PC-3 (cell line): ENCODE data around the gene DDI2. TPM values are rescaled to one million over a fixed set of nuclear protein-coding genes. Genes with fewer than 3 reads are reported as not detected.
A peak's percentile ranks its signal among the peaks of the same experiment; 100 is the strongest.

Experiments used
- ATAC-seq: fragments of 200-7000 bp; cut with Tn5 transposase; 2 replicates; pipeline ENCODE4 v1.9.1; 2020; ENCODE audit warnings: mild to moderate bottlenecking, moderate library complexity
- BruUV-seq: library from RNA; stranded (reverse); fragments of 400-500 nt; replicated peaks from 2 replicates; lab custom pipeline; 2021; lab: Mats Ljungman, UMichigan
- CTCF ChIA-PET: fragments of 300-600 bp; sonication (Branson Sonifier 250); formaldehyde crosslinking; loops from one replicate; lab custom pipeline; 2022; ENCODE audit warnings: antibody characterized with exemption; lab: Charles Lee
- POLR2A ChIA-PET: fragments of 300-600 bp; sonication (Branson Sonifier 250); formaldehyde crosslinking; loops from one replicate; lab custom pipeline; 2022; ENCODE audit warnings: antibody characterized with exemption; ENCODE audit not compliant: unreplicated experiment; lab: Charles Lee
- DNase-seq: peaks from one replicate; pipeline ENCODE4 v3.0.0-alpha.2; 2015
- H2AFZ ChIP-seq: fragments of 300-600 bp; sonication (generic); 2 replicates; pipeline ENCODE4 v1.6.0; 2016; ENCODE audit warnings: antibody characterized with exemption, low read length
- H3F3A ChIP-seq: fragments of 300-600 bp; sonication (generic); one replicate; pipeline ENCODE4 v1.6.0; 2017; ENCODE audit warnings: antibody characterized with exemption, low read length, control low read depth, mild to moderate bottlenecking; ENCODE audit not compliant: unreplicated experiment
- H3K27ac ChIP-seq: fragments of 300-600 bp; sonication (generic); 2 replicates; pipeline ENCODE4 v1.5.1; 2016; ENCODE audit warnings: mild to moderate bottlenecking, low read length
- H3K27me3 ChIP-seq: fragments of 300-600 bp; sonication (generic); 2 replicates; pipeline ENCODE4 v1.6.1; 2016; ENCODE audit warnings: low read length, mixed read lengths
- H3K36me3 ChIP-seq: fragments of 300-600 bp; sonication (generic); 2 replicates; pipeline ENCODE4 v1.6.1; 2016; ENCODE audit warnings: low read depth, mixed run types, low read length, mixed read lengths
- H3K4me1 ChIP-seq: fragments of 300-600 bp; sonication (generic); 2 replicates; pipeline ENCODE4 v1.5.1; 2016; ENCODE audit warnings: low read length; ENCODE audit not compliant: insufficient read depth
- H3K4me2 ChIP-seq: fragments of 300-600 bp; sonication (generic); 2 replicates; pipeline ENCODE4 v1.6.0; 2016; ENCODE audit warnings: low read length
- H3K4me3 ChIP-seq: fragments of 300-600 bp; sonication (generic); 2 replicates; pipeline ENCODE4 v1.5.1; 2016; ENCODE audit warnings: mild to moderate bottlenecking, low read length, mixed read lengths
- H3K79me2 ChIP-seq: fragments of 300-600 bp; sonication (generic); 2 replicates; pipeline ENCODE4 v1.6.1; 2017; ENCODE audit warnings: low read length, mixed read lengths
- H3K9ac ChIP-seq: fragments of 300-600 bp; sonication (generic); 2 replicates; pipeline ENCODE4 v1.6.0; 2016; ENCODE audit warnings: mild to moderate bottlenecking, low read length
- H3K9me2 ChIP-seq: fragments of 300-600 bp; sonication (generic); replicated peaks from 2 replicates; pipeline ENCODE4 v1.6.1; 2016; ENCODE audit warnings: mixed run types, low read length, mixed read lengths
- H3K9me3 ChIP-seq: fragments of 300-600 bp; sonication (generic); 2 replicates; pipeline ENCODE4 v1.6.1; 2016; ENCODE audit warnings: low read length, mixed read lengths
- H4K20me1 ChIP-seq: fragments of 300-600 bp; sonication (generic); 2 replicates; pipeline ENCODE4 v1.6.1; 2016; ENCODE audit warnings: low read length, mixed read lengths
- CTCF ChIP-seq: fragments of 300-600 bp; sonication (generic); conservative IDR thresholded peaks from 2 replicates; pipeline ENCODE4 v1.5.1; 2017; ENCODE audit warnings: antibody characterized with exemption, low read depth, mild to moderate bottlenecking, low read length
- EZH2 ChIP-seq: fragments of 300-600 bp; sonication (generic); IDR thresholded peaks from one replicate; pipeline ENCODE4 v1.6.1; 2017; ENCODE audit warnings: antibody characterized with exemption, mild to moderate bottlenecking, low read length; ENCODE audit not compliant: unreplicated experiment
- EZH2phosphoT487 ChIP-seq: fragments of 300-600 bp; sonication (generic); IDR thresholded peaks from 2 replicates; pipeline ENCODE4 v1.6.1; 2018; ENCODE audit warnings: mild to moderate bottlenecking, antibody characterized with exemption, low read length, borderline replicate concordance
- intact Hi-C: fragments of 100-400 bp; cut with micrococcal nuclease; formaldehyde crosslinking; loops from 2 replicates; pipeline ENCODE4 v1.9.0; 2023
- total RNA-seq: library from RNA; depleted of rRNA; stranded (reverse); fragments of >200 nt; gene quantifications from 2 replicates; pipeline ENCODE4 v1.2.3, GENCODE V29; 2014

DDI2 gene
- total RNA-seq, 1 experiment from 2014 or later, result 15.0 TPM

GRCh38 chr1:15680131-15680530 is 62.9 kb downstream of the DDI2 start:
- peak; percentile 30 for DNase-seq
- Histone ChIP-seq H3F3A (no peaks in the 10 kb centered on the region), H3K4me1 (peaks cover 30% of the 10 kb centered on the region), H3K4me2 (peak overlapping the region; percentile 36; the same call in 1 of the 2 replicates), H4K20me1 (no peaks in the 10 kb centered on the region), H3K9me2 (no peaks in the 10 kb centered on the region), H3K9me3 (no peaks in the 10 kb centered on the region), H3K9ac (no peak overlapping the region), H3K4me3 (no peak overlapping the region), H2AFZ (no peak overlapping the region), H3K36me3 (no peaks in the 10 kb centered on the region), H3K79me2 (peaks cover 12% of the 10 kb centered on the region), H3K27ac (peak overlapping the region; percentile 75), H3K27me3 (no peaks in the 10 kb centered on the region)
- POLR2A ChIA-PET, result no interaction called here
- ATAC-seq, result 0 out of 2 replicates have a peak, but pooled peaks have one; percentile 16
- CTCF ChIA-PET, result no interaction called here
- BruUV-seq, result no TSS peak
- intact Hi-C loops, result no loop called here
- TF ChIP-seq EZH2phosphoT487 (no peak), CTCF (no peak), EZH2 (no peak)

- H3K9me3 ChIP-seq, result no peaks in the 10 kb centered on the region
- H3K79me2 ChIP-seq, result peaks cover 18% of the 10 kb centered on the region
- H3K27me3 ChIP-seq, result no peaks in the 10 kb centered on the region
- ATAC-seq (no peak), DNase-seq (peak; percentile 89)
- intact Hi-C loops, result no loop called here
- peak overlapping the region; percentile 75 for H3K27ac ChIP-seq
- no peaks in the 10 kb centered on the region for H3F3A ChIP-seq
- CTCF ChIA-PET, result no interaction called here
- no peak overlapping the region for H3K4me3 ChIP-seq
- H3K4me2 ChIP-seq, result peak overlapping the region; percentile 36
- H3K4me1 ChIP-seq, result peaks cover 35% of the 10 kb centered on the region
- TF ChIP-seq EZH2phosphoT487 (no peak), CTCF (no peak), EZH2 (no peak)
- H3K9me2 ChIP-seq, result no peaks in the 10 kb centered on the region
- no peak overlapping the region for H3K9ac ChIP-seq
- BruUV-seq, result no TSS peak
- H4K20me1 ChIP-seq, result 0 out of 2 replicates have a peak, but pooled peaks cover 3% of the 10 kb centered on the region
- POLR2A ChIA-PET, result interaction anchor here (0.5 to 0.7 kb wide), 2 partner anchors 33 to 79 kb away, joined by 3 to 13 read pairs; no protein-coding TSS in a partner anchor
- H3K36me3 ChIP-seq, result no peaks in the 10 kb centered on the region
- H2AFZ ChIP-seq, result no peak overlapping the region
Observed at GRCh38 chr1:15680561-15681348, 63.5 kb downstream of the DDI2 start.
